ENCODE measurements around the gene COMT. TPM values are rescaled to one million over a fixed set of nuclear protein-coding genes. Genes with fewer than 3 reads are reported as not detected.

The COMT gene
- total RNA-seq, 1 experiment from 2014 or later: 288 TPM

GRCh38 chr22:19943082-19944026 is 1.8 kb downstream of the COMT start:
- Histone ChIP-seq H3K36me3 (peaks cover 16% of the 10 kb centered on the region), H3K4me3 (peak overlapping the region; percentile 57), H3K4me1 (replicated peaks) (peaks cover 57% of the 10 kb centered on the region), H3K9me3 (replicated peaks) (no peaks in the 10 kb centered on the region), H3K27me3 (replicated peaks) (no peaks in the 10 kb centered on the region), H3K27ac (peak overlapping the region; percentile 98)
- DNase-seq (ENCODE audit: low read depth in 1 of 2, low spot score in 2 of 2): peak; percentile 92 to 95

GRCh38 chr22:19948057-19948760 is 6.6 kb downstream of the COMT start:
- peaks cover 49% of the 10 kb centered on the region for H3K4me1 ChIP-seq (replicated peaks)
- peak overlapping the region; percentile 78 for H3K27ac ChIP-seq
- H3K36me3 ChIP-seq: peaks cover 35% of the 10 kb centered on the region
- H3K4me3 ChIP-seq: no peak overlapping the region
- no peaks in the 10 kb centered on the region for H3K27me3 ChIP-seq (replicated peaks)
- no peak for DNase-seq (ENCODE audit: low read depth in 1 of 2, low spot score in 2 of 2)
- H3K9me3 ChIP-seq (replicated peaks): no peaks in the 10 kb centered on the region

DNA sequence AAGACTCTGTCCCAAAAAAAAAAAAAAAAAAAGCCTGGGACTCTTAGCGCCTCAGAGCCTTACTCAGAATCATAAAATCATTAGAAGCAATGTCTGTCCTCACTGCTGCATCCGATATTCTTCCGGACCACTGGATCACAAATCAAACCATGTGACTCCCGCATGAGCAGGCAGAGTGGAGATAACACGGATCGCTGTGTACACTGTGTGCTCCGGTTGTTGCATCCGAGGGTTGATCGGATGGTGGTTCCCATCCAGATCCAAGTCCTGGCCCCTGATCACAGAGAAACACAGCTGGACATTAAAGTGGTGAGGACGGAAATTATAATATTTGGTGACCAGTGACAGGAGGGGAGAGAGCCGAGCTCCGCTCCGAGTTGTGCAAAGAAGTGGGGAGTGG is 9.8 kb downstream of the COMT start:
- H3K36me3 ChIP-seq: peaks cover 44% of the 10 kb centered on the region
- no peak overlapping the region for H3K4me3 ChIP-seq
- DNase-seq (ENCODE audit: low read depth in 1 of 2, low spot score in 2 of 2): no peak
- H3K27me3 ChIP-seq (replicated peaks): no peaks in the 10 kb centered on the region
- no peaks in the 10 kb centered on the region for H3K9me3 ChIP-seq (replicated peaks)
- H3K4me1 ChIP-seq (replicated peaks): peaks cover 35% of the 10 kb centered on the region
- no peak overlapping the region for H3K27ac ChIP-seq

GRCh38 chr22:19955241-19956128 is 13.9 kb downstream of the COMT start:
- DNase-seq (ENCODE audit: low read depth in 1 of 2, low spot score in 2 of 2): no peak
- H3K4me3 ChIP-seq: no peak overlapping the region

GRCh38 chr22:19957445-19957844 is 15.9 kb downstream of the COMT start:
- Histone ChIP-seq H3K9me3 (replicated peaks) (no peaks in the 10 kb centered on the region), H3K4me3 (no peak overlapping the region), H3K4me1 (replicated peaks) (peaks cover 7% of the 10 kb centered on the region), H3K27ac (no peak overlapping the region), H3K36me3 (peaks cover 38% of the 10 kb centered on the region), H3K27me3 (replicated peaks) (no peaks in the 10 kb centered on the region)
- no peak for DNase-seq (ENCODE audit: low read depth in 1 of 2, low spot score in 2 of 2)

More at GRCh38 chr22:19955241-19956128, 13.9 kb downstream of the COMT start:
- H3K4me1 ChIP-seq (replicated peaks): peaks cover 7% of the 10 kb centered on the region
- no peaks in the 10 kb centered on the region for H3K27me3 ChIP-seq (replicated peaks)
- no peaks in the 10 kb centered on the region for H3K9me3 ChIP-seq (replicated peaks)
- H3K27ac ChIP-seq: no peak overlapping the region
- H3K36me3 ChIP-seq: peaks cover 32% of the 10 kb centered on the region

GRCh38 chr22:19958083-19959042 is 16.8 kb downstream of the COMT start:
- H3K27ac ChIP-seq: no peak overlapping the region
- DNase-seq (ENCODE audit: low read depth in 1 of 2, low spot score in 2 of 2): no peak
- H3K4me1 ChIP-seq (replicated peaks): peaks cover 3% of the 10 kb centered on the region
- no peaks in the 10 kb centered on the region for H3K9me3 ChIP-seq (replicated peaks)
- H3K36me3 ChIP-seq: peaks cover 48% of the 10 kb centered on the region
- H3K27me3 ChIP-seq (replicated peaks): no peaks in the 10 kb centered on the region
- H3K4me3 ChIP-seq: no peak overlapping the region

GRCh38 chr22:19959043-19959586 is 17.5 kb downstream of the COMT start:
- no peak overlapping the region for H3K27ac ChIP-seq
- DNase-seq (ENCODE audit: low read depth in 1 of 2, low spot score in 2 of 2): no peak
- H3K9me3 ChIP-seq (replicated peaks): no peaks in the 10 kb centered on the region
- peaks cover 55% of the 10 kb centered on the region for H3K36me3 ChIP-seq
- no peak overlapping the region for H3K4me3 ChIP-seq
- no peaks in the 10 kb centered on the region for H3K4me1 ChIP-seq (replicated peaks)
- no peaks in the 10 kb centered on the region for H3K27me3 ChIP-seq (replicated peaks)

DNA sequence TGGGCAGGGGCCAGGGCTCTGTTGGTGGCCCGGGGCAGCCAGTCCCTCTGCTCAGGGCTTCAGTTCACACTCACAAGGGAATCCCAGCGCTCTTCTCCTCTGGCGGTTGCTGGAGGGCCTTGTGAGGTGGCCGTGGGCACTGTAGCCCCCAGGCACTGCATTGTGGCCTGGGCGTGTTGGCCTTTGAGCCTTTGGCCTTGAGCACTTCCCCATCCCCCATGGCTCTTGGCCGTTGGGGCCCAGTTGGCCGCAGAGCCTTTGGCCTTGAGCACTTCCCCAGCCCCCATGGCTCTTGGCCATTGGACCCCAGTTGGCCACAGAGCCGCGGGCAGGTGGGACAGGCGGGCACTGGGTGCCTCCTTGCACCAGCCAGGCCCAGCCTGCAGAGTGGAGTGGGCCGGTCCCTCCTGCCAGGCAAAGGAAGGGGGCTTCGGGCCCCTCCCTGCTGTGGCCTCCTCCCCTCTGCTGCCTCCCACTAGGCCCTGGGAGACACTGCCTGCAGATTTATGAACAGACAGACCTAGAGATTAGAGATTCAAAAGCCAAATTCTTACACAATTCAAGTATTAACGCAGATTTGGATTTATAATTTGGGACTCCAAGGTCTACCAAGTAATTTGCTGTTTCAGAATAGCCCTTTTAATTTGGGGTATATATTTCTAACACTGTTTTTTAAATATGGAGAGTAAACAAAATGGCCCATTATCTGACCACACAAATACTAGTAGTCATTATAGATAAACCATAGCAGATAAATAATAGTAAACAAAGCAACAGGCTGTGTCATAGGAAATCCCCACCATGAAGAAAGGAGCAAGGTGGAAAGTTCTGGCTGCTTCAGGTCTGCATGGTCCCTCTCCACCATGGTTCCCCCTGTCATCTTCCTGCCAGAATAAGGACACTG is 18.3 kb downstream of the COMT start:
- Histone ChIP-seq H3K4me1 (replicated peaks) (no peaks in the 10 kb centered on the region), H3K9me3 (replicated peaks) (no peaks in the 10 kb centered on the region), H3K27me3 (replicated peaks) (no peaks in the 10 kb centered on the region), H3K27ac (no peak overlapping the region), H3K36me3 (peaks cover 57% of the 10 kb centered on the region), H3K4me3 (no peak overlapping the region)
- no peak for DNase-seq (ENCODE audit: low read depth in 1 of 2, low spot score in 2 of 2)

DNA sequence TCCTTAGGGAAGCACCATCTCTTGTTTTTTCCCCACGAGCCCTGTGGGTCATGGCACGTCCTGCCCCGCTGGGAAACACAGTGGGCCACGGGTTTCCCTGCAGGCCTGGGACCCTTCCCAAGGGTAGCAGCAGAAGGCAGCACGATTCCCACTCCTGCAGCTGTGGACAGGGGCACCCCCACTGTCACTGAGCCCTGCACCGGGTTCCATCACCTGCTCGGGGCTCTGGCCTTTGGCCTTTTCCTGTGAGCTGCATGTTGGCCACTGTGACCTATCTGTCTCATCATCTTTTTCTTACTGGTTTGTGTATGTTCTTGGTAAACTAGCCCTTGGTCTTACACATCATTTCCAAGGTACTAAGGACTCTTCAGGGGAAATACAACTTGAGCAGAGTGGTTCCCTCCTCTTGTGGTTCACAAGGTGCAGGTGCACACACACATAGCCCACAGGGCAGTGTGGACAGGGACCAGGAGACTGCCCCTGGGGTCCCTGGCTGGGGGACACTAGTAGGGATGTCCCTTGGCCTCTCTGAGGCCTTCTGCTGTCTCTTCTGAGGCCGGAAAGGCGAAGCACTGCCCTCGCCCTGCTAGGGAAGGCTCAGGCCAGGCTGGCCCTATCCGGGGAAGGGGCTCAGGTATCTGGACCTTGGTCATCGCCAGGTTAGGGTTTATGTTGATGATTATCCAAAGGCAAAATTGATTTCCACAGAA is 19.1 kb downstream of the COMT start:
- DNase-seq (ENCODE audit: low read depth in 1 of 2, low spot score in 2 of 2): no peak
- Histone ChIP-seq H3K36me3 (peaks cover 51% of the 10 kb centered on the region), H3K4me3 (no peak overlapping the region), H3K9me3 (replicated peaks) (no peaks in the 10 kb centered on the region), H3K4me1 (replicated peaks) (no peaks in the 10 kb centered on the region), H3K27me3 (replicated peaks) (no peaks in the 10 kb centered on the region), H3K27ac (no peak overlapping the region)

DNA sequence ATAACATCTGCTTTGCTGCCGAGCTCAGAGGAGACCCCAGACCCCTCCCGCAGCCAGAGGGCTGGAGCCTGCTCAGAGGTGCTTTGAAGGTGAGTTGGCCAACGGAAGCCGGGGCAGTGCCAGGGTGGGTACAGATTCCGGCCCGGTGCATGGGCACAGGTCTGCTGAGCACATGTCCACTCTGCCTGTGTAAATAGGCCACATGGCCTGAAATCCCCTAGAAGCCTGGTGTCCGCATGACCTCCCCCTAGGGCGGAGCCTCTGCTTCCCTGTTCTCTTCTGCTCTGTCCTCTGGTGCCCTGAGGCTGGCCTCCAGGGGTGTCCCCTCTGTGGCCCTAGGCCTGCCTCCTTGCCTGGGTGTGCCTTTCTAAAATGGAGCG is 19.6 kb downstream of the COMT start:
- no peaks in the 10 kb centered on the region for H3K4me1 ChIP-seq (replicated peaks)
- H3K27me3 ChIP-seq (replicated peaks): no peaks in the 10 kb centered on the region
- H3K9me3 ChIP-seq (replicated peaks): no peaks in the 10 kb centered on the region
- no peak overlapping the region for H3K27ac ChIP-seq
- H3K4me3 ChIP-seq: no peak overlapping the region
- DNase-seq (ENCODE audit: low read depth in 1 of 2, low spot score in 2 of 2): no peak
- H3K36me3 ChIP-seq: peaks cover 54% of the 10 kb centered on the region

DNA sequence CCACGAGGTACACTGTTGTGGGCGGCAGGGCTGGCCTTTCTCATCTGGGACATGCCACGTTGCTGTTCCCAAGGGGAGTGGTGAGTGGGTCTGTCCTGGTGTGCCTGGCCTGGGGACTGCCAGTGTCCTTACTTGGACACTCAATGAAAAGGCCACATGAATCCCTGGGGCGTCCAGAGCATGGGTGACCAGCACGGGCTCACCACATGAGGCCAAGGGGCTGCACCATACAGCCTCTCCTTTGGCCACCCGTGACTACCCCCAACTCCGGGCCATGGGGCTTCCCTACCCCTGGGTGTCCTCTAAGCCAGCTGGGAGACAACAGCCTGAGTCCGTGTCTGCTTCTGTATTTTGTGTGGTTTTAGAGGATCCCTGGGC is 20.3 kb downstream of the COMT start:
- DNase-seq (ENCODE audit: low read depth in 1 of 2, low spot score in 2 of 2): no peak
- no peaks in the 10 kb centered on the region for H3K4me1 ChIP-seq (replicated peaks)
- H3K9me3 ChIP-seq (replicated peaks): no peaks in the 10 kb centered on the region
- no peaks in the 10 kb centered on the region for H3K27me3 ChIP-seq (replicated peaks)
- no peak overlapping the region for H3K27ac ChIP-seq
- H3K36me3 ChIP-seq: peaks cover 59% of the 10 kb centered on the region
- H3K4me3 ChIP-seq: no peak overlapping the region

Data from SJSA1 (cell line).